Smooth muscle cell (in vitro differentiated cells): ENCODE data around the gene SLC37A3. TPM values are rescaled to one million over a fixed set of nuclear protein-coding genes. Genes with fewer than 3 reads are reported as not detected.

Experiments
- DNase-seq: peaks from one replicate; lab custom pipeline; 2025; ENCODE audit not compliant: unreplicated experiment; lab: John Stamatoyannopoulos, UW
- H2AFZ ChIP-seq: fragments of 200-600 bp; sonication (generic); 2 replicates; pipeline ENCODE4 v1.6.0; 2016; ENCODE audit warnings: antibody characterized with exemption, low read depth, mild to moderate bottlenecking
- H3F3A ChIP-seq: fragments of 200-600 bp; sonication (generic); 2 replicates; pipeline ENCODE4 v1.6.0; 2017; ENCODE audit warnings: antibody characterized with exemption, low read depth
- H3K27ac ChIP-seq: fragments of 200-600 bp; sonication (generic); 2 replicates; pipeline ENCODE4 v1.5.1; 2016; ENCODE audit warnings: low read depth, mild to moderate bottlenecking
- H3K27me3 ChIP-seq: fragments of 200-600 bp; sonication (generic); 2 replicates; pipeline ENCODE4 v1.6.1; 2016; ENCODE audit warnings: low read depth, mild to moderate bottlenecking
- H3K36me3 ChIP-seq: fragments of 200-600 bp; sonication (generic); 2 replicates; pipeline ENCODE4 v1.5.1; 2016; ENCODE audit warnings: low read depth
- H3K4me1 ChIP-seq: fragments of 200-600 bp; sonication (generic); 2 replicates; pipeline ENCODE4 v1.5.1; 2016; ENCODE audit warnings: low read depth
- H3K4me2 ChIP-seq: fragments of 200-600 bp; sonication (generic); 2 replicates; pipeline ENCODE4 v1.6.0; 2016; ENCODE audit warnings: mild to moderate bottlenecking
- H3K4me3 ChIP-seq: fragments of 200-600 bp; sonication (generic); 2 replicates; pipeline ENCODE4 v1.5.1; 2016; ENCODE audit warnings: mild to moderate bottlenecking
- H3K79me2 ChIP-seq: fragments of 200-600 bp; sonication (generic); 2 replicates; pipeline ENCODE4 v1.6.0; 2016; ENCODE audit warnings: low read depth, mild to moderate bottlenecking
- H3K9ac ChIP-seq: fragments of 200-600 bp; sonication (generic); 2 replicates; pipeline ENCODE4 v1.6.0; 2016; ENCODE audit warnings: low read depth
- H3K9me3 ChIP-seq: fragments of 200-600 bp; sonication (generic); replicated peaks from 2 replicates; pipeline ENCODE4 v1.5.1; 2016; ENCODE audit warnings: low read depth
- H4K20me1 ChIP-seq: fragments of 200-600 bp; sonication (generic); 2 replicates; pipeline ENCODE4 v1.6.0; 2016; ENCODE audit warnings: low read depth
- CTCF ChIP-seq: fragments of 200-600 bp; sonication (generic); IDR thresholded peaks from 2 replicates; pipeline ENCODE4 v1.5.1; 2017; ENCODE audit warnings: borderline replicate concordance, mild to moderate bottlenecking, antibody characterized with exemption; ENCODE audit not compliant: insufficient read depth, poor library complexity, severe bottlenecking
- WGBS: methylation state at CpG from one replicate; pipeline ENCODE4 v1.1.7; 2016; ENCODE audit warnings: low lambda C conversion rate; 5-methylcytosine and 5-hydroxymethylcytosine counted together
- polyA plus RNA-seq: library from polyadenylated mRNA; unstranded; fragments of >200 nt; fragmentation: Nextera tagmentation; extraction: Ambion mirVana; gene quantifications from 2 replicates; pipeline ENCODE4 v1.2.1, GENCODE V29; 2016
- total RNA-seq: library from RNA; depleted of rRNA; stranded (reverse); fragments of >200 nt; gene quantifications from 2 replicates; pipeline ENCODE4 v1.2.3, GENCODE V29; 2014

Gene SLC37A3
- total and polyA plus RNA-seq, 2 experiments from 2014 or later = 42.8 to 54.2 TPM

GRCh38 chr7:140333686-140334085 lies 64.6 kb downstream of the SLC37A3 start:
- Histone ChIP-seq H3K27ac (no peak overlapping the region), H3K9ac (no peak overlapping the region), H3K79me2 (no peaks in the 10 kb centered on the region), H3K4me3 (no peak overlapping the region), H3K36me3 (peaks cover 6% of the 10 kb centered on the region), H3F3A (no peaks in the 10 kb centered on the region), H3K9me3 (no peaks in the 10 kb centered on the region), H4K20me1 (no peaks in the 10 kb centered on the region), H3K4me2 (no peak overlapping the region), H2AFZ (no peak overlapping the region), H3K4me1 (no peaks in the 10 kb centered on the region), H3K27me3 (no peaks in the 10 kb centered on the region)
- TF ChIP-seq CTCF = no peak
- WGBS = 98% methylated on average over 5 of the region's 5 CpGs
- no peak for DNase-seq

GRCh38 chr7:140333223-140333622 lies 65.1 kb downstream of the SLC37A3 start:
- Histone ChIP-seq H3K4me3 (no peak overlapping the region), H3F3A (no peaks in the 10 kb centered on the region), H2AFZ (no peak overlapping the region), H3K4me1 (no peaks in the 10 kb centered on the region), H3K9ac (no peak overlapping the region), H3K27ac (no peak overlapping the region), H3K9me3 (no peaks in the 10 kb centered on the region), H3K4me2 (no peak overlapping the region), H3K79me2 (no peaks in the 10 kb centered on the region), H4K20me1 (no peaks in the 10 kb centered on the region), H3K36me3 (peaks cover 6% of the 10 kb centered on the region), H3K27me3 (no peaks in the 10 kb centered on the region)
- 96% methylated on average over 10 of the region's 10 CpGs for WGBS
- no peak for DNase-seq
- TF ChIP-seq CTCF = no peak

DNA sequence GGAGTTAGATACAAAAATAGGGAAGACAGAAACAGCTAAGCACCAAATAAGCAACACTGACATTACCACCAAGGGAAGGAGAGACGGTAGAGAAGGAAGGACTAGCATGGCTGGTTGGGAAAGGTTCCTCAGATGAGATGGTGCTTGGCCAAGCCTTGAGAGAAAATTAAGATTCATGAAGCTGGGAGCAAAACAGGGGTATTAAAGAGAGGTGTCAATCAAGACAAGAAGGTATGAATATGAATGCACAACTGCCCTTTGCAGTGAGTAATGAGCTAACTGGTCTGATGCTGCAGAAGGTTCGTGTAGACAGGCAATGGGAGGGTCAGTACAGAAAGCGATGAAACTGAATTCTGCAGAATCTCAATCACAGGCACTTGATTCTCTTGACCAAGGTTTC lies 67.7 kb downstream of the SLC37A3 start:
- Histone ChIP-seq H3K4me3 (no peak overlapping the region), H3K4me2 (no peak overlapping the region), H3K4me1 (peaks cover 6% of the 10 kb centered on the region), H3K27ac (no peak overlapping the region), H3K79me2 (no peaks in the 10 kb centered on the region), H3K9me3 (no peaks in the 10 kb centered on the region), H4K20me1 (peaks cover 6% of the 10 kb centered on the region), H2AFZ (no peak overlapping the region), H3K36me3 (no peaks in the 10 kb centered on the region), H3K9ac (no peak overlapping the region), H3F3A (no peaks in the 10 kb centered on the region), H3K27me3 (no peaks in the 10 kb centered on the region)
- no peak for TF ChIP-seq CTCF
- 88% methylated on average over 3 of the region's 3 CpGs for WGBS
- no peak for DNase-seq

- Histone ChIP-seq H3K27me3 (no peaks in the 10 kb centered on the region), H3K9ac (no peak overlapping the region), H3K9me3 (no peaks in the 10 kb centered on the region), H3K4me1 (peaks cover 6% of the 10 kb centered on the region), H3K4me3 (no peak overlapping the region), H2AFZ (no peak overlapping the region), H3K4me2 (no peak overlapping the region), H3K79me2 (no peaks in the 10 kb centered on the region), H4K20me1 (peaks cover 6% of the 10 kb centered on the region), H3K36me3 (no peaks in the 10 kb centered on the region), H3K27ac (no peak overlapping the region), H3F3A (no peaks in the 10 kb centered on the region)
- no peak for DNase-seq
- 98% methylated on average over 13 of the region's 13 CpGs for WGBS
- TF ChIP-seq CTCF = no peak
Observed at GRCh38 chr7:140330128-140330527, 68.2 kb downstream of the SLC37A3 start.
